Neuron (in vitro differentiated cells): ENCODE data around the gene GGTLC3.
"Not testable (repeated sequence)": the region's sequence is repeated elsewhere in the genome, so short reads cannot be mapped to it uniquely, and the experiment has no call there.

Experiments used
- H2AFZ ChIP-seq: one replicate; pipeline ENCODE4 v1.6.1; 2013; ENCODE audit warnings: low read depth, mild to moderate bottlenecking, inconsistent platforms, low read length, moderate library complexity
- H3K27me3 ChIP-seq: one replicate; pipeline ENCODE4 v1.6.1; 2013; ENCODE audit warnings: low read length; ENCODE audit not compliant: insufficient read depth
- H3K36me3 ChIP-seq: one replicate; pipeline ENCODE4 v1.6.1; 2013; ENCODE audit warnings: low read length; ENCODE audit not compliant: insufficient read depth
- H3K4me1 ChIP-seq: one replicate; pipeline ENCODE4 v1.6.1; 2013; ENCODE audit warnings: low read length; ENCODE audit not compliant: insufficient read depth
- H3K4me3 ChIP-seq: 2 replicates; pipeline ENCODE4 v1.5.1; 2013; ENCODE audit warnings: mild to moderate bottlenecking, low read length, moderate library complexity
- H3K9me3 ChIP-seq: one replicate; pipeline ENCODE4 v1.6.1; 2013; ENCODE audit warnings: low read length

Gene GGTLC3

DNA sequence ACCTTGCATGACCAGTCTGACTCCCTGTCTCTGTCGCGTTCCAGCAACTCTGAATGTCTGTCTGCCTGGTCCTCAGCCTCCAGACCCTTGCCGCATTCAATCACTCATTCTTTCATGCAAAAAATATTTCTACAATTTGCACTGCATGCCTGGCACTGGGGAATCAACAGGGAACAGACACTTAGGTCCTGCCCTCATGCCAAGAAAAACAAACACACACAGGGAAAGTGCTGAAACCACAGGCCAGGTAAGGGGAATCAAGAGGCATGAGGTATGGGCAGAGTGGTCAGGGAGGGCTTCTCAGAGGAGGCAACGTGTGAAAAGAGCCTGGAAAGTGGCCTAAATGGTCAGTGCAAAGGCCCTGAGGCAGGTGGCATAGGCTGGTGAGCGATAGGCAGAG is at the start of gene GGTLC3:
TSS of gene GGTLC3 (minus strand) at position 101 of the 400 bp plus-strand sequence. CDS start 264 bp downstream, outside the sequence.
- not testable (repeated sequence) for H3K27me3 ChIP-seq, H3K36me3 ChIP-seq, H3K9me3 ChIP-seq, H3K4me3 ChIP-seq, H2AFZ ChIP-seq, H3K4me1 ChIP-seq

DNA sequence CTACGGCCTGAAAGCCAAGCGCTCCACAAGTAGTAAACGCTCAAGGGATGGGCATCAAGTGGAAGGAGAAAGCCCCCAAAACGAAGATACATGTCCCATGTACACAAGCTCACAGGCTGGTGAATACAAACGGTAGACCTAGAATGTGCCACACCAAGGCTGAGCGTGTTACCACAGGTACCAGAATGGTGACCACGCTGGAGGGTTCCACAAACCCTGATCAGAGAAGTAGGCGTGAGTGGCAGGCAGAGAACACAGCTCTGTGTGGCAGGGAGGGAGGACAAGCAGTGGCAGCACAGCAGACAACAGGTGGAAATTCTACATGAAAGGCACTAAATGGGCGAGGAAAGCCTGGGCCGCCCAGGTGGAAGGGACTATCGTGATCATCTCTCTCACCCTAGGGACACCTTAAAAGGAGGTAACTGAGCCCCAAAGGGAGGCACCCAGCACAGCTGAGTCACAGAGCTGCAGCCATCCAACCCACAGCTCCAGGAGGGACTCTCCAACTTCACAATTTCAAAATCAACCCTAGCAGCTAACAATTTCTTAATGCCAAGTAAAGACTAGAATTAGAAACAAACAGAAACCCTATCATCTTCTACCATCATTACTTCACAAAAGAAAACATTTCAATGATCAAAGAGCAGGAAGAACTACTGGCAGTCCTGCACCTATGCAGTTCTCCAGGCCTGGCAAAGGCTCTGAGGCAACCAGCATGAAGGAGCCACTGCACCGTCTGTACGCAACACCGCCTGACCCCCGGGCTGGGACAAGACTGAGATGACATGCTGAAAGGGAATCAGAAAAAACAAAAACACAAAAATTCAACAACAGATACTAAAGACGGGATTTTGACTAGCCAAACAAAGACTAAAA is 42.4 kb upstream of the GGTLC3 start:
- H3K4me1 ChIP-seq, H2AFZ ChIP-seq, H3K4me3 ChIP-seq, H3K9me3 ChIP-seq, H3K36me3 ChIP-seq, H3K27me3 ChIP-seq: not testable (repeated sequence)

DNA sequence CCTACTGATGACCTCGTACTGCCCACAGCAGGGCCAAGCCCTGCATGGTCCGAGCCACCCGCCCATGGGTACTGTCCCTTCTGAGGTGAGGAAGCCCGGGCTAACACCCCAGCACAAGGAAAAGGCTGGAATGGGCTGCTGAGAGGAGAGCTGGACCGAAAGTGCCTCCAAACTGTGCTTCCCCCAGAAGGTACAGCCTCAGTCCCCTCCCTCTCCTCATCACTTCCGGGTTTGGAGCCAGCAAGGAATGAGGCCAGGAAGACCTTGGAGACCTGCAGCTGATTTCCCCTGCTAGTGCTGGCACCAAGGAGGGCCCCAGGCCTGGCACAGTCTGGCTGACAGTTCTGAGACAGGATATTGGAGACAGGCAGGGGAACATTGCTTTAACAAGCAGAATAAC is 41.0 kb upstream of the GGTLC3 start:
- H3K4me1 ChIP-seq, H3K27me3 ChIP-seq, H3K9me3 ChIP-seq, H3K36me3 ChIP-seq, H2AFZ ChIP-seq, H3K4me3 ChIP-seq: not testable (repeated sequence)

DNA sequence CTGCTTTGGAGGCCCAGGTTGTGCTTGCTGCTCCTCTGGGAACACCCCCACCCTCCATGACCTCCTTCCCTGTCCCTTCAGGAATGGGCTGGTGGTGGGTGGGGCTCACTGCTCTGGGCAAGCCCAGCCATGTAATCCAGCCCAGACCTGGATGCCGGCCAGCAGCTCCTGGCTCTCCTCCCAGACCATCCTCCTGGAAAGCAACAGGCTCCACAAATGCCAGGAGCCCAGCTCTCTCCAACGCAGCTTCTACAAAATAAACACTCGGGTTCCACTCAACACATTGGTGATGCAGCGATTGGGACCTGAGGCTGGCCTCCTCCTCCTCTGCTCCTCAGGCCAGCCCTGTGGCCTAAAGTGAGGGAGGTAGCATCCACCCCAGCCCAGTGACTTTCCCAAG is 40.6 kb upstream of the GGTLC3 start:
- not testable (repeated sequence) for H3K4me3 ChIP-seq, H3K9me3 ChIP-seq, H3K36me3 ChIP-seq, H3K27me3 ChIP-seq, H3K4me1 ChIP-seq, H2AFZ ChIP-seq

DNA sequence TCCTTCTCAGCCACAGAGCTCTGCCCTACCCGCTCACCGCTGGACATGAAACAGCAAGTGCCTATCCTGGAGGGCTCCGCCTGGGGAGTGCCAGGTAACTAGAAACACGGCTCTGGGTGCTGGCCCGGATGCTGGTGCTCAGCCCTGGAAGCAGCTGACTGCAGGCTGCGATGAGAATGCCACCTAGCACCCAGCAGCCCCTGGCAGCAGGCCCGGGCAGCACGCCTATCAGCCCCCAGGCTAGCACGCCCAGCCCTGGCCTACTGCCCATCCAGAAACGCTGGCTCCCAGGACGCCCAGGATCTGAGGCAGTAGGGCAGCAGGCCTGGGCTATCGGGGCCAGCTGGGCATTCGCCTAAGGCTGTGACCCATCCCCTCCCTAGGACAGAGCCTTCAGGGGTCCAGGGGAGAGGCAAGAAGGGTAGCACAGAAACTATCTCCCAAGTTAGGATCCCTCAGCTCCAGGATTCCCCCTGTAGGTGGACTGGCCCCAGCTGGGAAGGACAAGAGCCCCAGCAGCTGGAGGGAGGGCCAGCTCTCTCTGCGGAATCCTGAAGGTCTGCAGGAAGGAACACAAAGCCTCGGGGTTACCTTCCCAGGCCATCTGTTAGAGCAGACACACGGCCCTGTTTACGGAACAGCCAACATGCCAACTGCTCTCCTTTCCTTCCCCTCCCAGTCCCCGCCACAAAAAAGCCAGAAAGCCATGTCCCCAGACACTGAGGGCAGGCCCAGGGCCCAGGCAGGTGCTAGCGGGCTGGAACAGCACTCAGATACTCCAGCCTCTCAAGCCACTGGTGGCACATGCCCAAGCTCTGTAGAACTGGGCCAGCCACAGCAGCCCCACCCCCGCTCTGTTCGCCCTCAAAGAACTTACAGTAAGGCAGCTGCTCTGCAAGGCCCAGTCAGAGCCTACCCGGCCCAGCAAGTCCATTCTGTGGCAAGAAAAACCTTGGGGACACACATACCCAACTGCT is 36.6 kb upstream of the GGTLC3 start:
- H3K9me3 ChIP-seq, H3K4me1 ChIP-seq, H3K27me3 ChIP-seq, H3K36me3 ChIP-seq, H3K4me3 ChIP-seq, H2AFZ ChIP-seq: not testable (repeated sequence)

DNA sequence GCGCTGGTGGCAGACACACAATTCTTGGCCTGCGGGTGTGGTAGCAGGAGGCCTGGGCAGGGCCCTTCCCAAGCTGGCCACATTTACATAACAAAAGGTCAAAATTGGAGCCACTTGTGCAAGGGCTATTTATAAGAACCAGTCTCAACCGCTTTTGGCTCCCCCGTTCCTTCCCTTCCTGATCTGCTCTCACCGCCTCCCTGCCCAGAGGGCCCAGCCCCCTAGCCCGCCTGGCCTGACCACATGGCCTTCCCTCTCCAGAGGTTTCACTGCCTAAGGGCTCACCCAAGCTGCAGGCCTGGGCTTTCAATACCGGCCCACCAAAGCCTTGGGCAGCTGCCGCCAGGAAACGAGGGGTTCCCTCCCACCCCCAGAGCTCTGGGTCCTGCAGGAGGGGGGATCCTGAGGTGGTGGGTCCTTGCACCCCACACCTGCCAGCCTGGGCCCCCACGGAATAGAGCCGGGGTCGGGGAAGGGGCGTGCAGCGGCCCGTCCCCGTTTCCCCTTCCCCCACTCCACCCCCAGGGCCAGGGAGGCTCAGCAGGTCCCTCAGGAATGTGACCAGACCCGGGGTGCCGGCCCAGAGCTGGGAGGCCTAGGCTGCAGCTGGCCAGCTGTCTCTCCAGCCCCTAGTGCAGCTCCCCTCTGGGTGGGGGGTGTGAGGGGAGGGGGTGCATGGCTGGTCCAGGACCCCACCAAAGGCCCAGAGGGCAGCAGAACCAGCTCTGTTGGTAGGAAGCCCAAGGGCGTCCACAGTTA is 35.1 kb upstream of the GGTLC3 start:
- not testable (repeated sequence) for H3K4me3 ChIP-seq, H3K27me3 ChIP-seq, H3K4me1 ChIP-seq, H3K36me3 ChIP-seq, H3K9me3 ChIP-seq, H2AFZ ChIP-seq

DNA sequence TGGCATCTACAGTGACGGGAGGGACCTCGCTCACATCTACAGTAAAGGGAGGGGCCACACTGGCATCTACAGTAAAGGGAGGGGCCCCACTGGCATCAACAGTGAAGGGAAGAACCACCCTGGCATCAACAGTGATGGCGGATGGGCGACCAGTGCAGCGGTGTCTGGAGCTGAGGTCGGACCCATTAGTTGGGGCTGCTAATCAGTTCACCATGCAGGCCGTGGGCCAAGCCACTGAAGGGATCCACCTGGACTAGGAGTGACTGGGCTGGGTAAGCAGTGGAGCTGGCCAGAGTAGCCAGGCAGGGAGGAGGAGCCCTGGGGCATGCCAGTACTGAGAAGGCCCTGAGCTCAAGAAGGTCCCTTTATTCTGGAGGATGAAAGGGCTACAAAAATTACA is 33.1 kb upstream of the GGTLC3 start:
- H3K36me3 ChIP-seq, H3K9me3 ChIP-seq, H3K27me3 ChIP-seq, H3K4me3 ChIP-seq, H3K4me1 ChIP-seq, H2AFZ ChIP-seq: not testable (repeated sequence)

DNA sequence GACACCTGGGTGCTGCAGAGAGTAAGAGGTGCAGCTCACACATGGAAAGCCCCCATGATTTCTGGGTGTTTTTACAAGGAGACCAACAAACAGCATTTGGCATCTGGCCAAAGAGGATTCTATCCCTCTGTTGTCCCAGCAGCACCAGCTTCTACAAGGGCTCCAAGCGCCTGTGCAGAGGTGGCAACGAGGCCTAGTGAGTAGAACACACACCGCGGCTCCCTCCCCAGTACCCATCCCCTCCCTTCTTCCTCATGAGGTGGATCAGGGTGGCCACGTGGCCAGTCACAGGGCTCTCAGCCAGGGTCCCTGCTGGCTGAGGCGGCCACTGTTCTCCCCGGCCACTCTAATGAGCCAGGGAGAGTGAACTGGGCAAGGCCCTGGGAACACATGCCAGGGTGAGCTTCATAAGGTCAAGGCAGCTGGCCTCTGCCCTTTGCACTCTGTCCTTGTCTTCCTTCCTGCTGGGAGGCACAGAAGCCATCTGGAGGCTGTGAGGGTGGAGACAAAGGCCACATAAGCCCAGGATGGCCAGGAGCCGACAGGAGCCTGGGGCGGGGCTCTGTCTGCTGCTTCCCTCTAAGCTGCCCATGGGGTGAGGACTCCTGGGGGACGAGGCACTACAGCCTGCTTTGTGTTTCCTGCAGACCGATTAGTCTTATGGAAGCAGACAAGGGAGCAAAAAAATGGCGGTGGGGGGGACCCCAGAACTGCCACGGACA is 31.7 kb upstream of the GGTLC3 start:
- not testable (repeated sequence) for H3K4me3 ChIP-seq, H3K27me3 ChIP-seq, H2AFZ ChIP-seq, H3K9me3 ChIP-seq, H3K36me3 ChIP-seq, H3K4me1 ChIP-seq

DNA sequence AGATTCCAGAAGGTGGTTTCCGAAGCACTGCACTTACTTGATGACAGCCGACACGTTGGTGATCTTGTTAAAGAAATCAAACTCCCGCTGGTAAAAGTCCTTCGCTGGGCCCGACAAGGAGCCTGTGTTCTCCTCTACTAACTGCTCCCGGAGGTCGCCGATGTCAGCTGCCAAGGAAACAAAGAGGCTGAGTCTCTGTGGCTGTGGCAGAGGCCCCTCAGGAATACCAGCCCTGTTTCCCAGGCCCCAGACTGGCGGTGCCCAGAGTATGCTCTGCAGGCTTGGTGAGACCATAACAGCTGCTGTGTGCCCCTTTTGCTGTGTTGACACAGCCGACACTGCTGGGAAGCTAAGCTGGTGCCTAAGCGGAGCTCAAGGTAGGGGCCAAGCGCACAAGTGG is 26.7 kb upstream of the GGTLC3 start:
- not testable (repeated sequence) for H3K4me3 ChIP-seq, H3K27me3 ChIP-seq, H3K36me3 ChIP-seq, H3K9me3 ChIP-seq, H3K4me1 ChIP-seq, H2AFZ ChIP-seq

DNA sequence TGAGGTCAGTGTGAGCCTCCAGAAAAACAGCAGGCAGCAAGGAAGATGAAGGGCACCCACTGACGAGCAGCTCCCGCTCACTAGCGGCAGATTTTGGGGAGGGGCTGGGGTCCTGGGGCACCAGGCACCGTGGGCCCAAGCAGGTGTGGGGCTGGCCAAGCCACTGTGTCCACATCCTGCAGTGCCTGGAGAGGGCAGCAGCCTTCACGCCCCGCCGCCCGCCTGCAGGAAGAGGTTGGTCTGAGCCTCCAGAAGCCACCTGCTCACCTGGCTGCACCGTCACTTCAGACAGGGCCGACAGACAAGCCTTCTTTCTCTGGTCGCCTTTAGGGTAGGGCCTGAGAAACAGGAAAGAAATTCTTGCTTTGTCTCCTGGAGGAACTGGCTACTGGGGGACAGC is 25.4 kb upstream of the GGTLC3 start:
- not testable (repeated sequence) for H3K4me1 ChIP-seq, H2AFZ ChIP-seq, H3K36me3 ChIP-seq, H3K27me3 ChIP-seq, H3K9me3 ChIP-seq, H3K4me3 ChIP-seq

DNA sequence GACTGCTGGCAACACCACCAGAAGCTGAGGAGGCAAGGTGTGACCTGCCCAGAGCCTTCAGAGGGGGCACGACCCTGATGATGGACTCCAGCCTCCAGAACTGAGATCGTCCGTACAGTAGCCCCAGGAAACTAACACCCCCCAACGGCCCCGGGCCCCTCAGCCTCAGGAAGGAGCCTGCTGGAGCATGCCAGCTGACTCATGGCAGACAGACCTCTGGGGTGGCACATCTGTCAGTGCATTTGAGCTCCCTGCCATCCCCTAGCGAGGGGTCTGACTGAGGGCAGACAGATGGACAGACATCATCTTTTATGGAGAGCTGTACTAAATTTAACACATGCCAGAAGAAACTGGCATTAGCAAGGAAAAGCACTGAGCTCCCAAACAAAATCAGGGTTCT is 22.0 kb upstream of the GGTLC3 start:
- not testable (repeated sequence) for H3K9me3 ChIP-seq, H2AFZ ChIP-seq, H3K4me3 ChIP-seq, H3K36me3 ChIP-seq, H3K4me1 ChIP-seq, H3K27me3 ChIP-seq

DNA sequence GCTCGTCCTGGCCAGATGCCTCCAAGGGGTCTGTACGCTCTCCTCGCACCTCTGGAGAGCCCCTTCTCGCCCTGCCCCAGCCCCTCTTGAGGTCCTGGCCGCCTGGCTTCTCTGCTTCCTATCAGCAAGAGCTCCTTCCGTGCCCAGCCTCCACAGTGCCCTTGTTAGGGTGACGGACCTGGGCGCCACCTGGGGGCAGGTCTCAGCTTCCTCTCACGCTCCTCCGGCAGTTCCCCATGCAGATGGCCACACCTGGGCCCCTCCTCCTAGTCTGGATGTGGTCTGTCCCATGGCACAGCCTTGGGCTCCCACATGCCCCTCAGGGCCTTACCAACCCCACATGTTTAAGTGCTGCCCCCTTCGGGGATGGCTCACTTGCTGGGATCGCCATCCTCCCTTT is 16.4 kb upstream of the GGTLC3 start:
- H3K4me1 ChIP-seq, H3K9me3 ChIP-seq, H3K27me3 ChIP-seq: not testable (repeated sequence)

DNA sequence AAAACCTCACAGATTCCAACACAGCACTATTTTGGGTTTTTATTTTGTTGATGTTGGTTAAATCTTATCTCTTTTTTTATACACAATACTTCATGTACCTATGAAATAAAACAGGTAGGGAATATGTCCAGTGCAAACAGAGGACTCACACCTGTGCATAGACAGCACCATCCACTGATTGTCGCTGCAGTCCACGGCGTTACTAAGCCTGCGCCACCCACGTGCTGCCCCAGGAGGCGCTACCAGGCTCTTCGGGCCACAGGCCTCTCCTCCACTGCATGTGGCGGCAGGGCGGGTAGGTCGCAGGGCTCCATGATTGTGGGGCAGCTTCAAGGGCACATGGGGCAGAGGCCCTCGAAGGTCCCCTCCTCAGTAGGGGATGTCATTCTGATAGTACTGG is 15.7 kb upstream of the GGTLC3 start:
- H3K27me3 ChIP-seq, H3K4me3 ChIP-seq, H3K4me1 ChIP-seq, H3K9me3 ChIP-seq, H2AFZ ChIP-seq, H3K36me3 ChIP-seq: not testable (repeated sequence)

More for the DNA sequence above, 16.4 kb upstream of the GGTLC3 start:
- not testable (repeated sequence) for H2AFZ ChIP-seq, H3K36me3 ChIP-seq, H3K4me3 ChIP-seq
